ENCODE results near the gene ZC3H10. TPM values are rescaled to one million over a fixed set of nuclear protein-coding genes. Genes with fewer than 3 reads are reported as not detected.

Gene ZC3H10
- total RNA-seq, 6 donors from 2014 or later = 2.1 to 22.0 (median 6.4) TPM

DNA sequence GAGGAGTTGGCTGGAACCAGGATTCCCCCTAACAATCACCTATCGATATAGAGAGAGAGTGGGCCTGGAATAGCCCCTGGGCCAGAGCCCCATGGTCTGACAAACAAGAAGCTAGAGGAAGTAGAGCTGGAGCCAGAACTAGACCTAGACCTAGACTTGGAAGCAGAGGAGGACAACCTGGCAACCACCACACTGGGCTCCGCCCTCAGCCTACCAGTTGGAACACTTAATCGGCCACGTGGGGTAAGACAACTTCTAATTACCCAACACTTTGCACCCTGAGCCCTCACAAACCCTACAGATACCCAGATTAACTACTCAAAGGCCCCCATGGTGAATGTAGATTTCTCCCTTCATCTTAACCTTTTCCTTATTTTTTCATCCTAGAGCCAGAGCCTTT lies 18.3 kb upstream of the ZC3H10 start:
- 84 to 86% methylated on average over 4 of the region's 4 CpGs for WGBS, 2 donors
- Histone ChIP-seq H3K4me3 (no peak overlapping the region), H3K27ac (no peak overlapping the region), H3K4me1 (peaks cover 5 to 9% (median 6%) of the 10 kb centered on the region in 4 donors), H3K9me3 (no peaks in the 10 kb centered on the region), H3K36me3 (peaks cover 0 to 13% (median 3%) of the 10 kb centered on the region in 4 donors), H3K27me3 (no peaks in the 10 kb centered on the region)
- no peak for TF ChIP-seq POLR2A (IDR thresholded peaks at IDR 0.05)
- TF ChIP-seq, protein P1, sequence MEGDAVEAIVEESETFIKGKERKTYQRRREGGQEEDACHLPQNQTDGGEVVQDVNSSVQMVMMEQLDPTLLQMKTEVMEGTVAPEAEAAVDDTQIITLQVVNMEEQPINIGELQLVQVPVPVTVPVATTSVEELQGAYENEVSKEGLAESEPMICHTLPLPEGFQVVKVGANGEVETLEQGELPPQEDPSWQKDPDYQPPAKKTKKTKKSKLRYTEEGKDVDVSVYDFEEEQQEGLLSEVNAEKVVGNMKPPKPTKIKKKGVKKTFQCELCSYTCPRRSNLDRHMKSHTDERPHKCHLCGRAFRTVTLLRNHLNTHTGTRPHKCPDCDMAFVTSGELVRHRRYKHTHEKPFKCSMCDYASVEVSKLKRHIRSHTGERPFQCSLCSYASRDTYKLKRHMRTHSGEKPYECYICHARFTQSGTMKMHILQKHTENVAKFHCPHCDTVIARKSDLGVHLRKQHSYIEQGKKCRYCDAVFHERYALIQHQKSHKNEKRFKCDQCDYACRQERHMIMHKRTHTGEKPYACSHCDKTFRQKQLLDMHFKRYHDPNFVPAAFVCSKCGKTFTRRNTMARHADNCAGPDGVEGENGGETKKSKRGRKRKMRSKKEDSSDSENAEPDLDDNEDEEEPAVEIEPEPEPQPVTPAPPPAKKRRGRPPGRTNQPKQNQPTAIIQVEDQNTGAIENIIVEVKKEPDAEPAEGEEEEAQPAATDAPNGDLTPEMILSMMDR (IDR thresholded peaks at IDR 0.05) = no peak
- TF ChIP-seq EP300 (IDR thresholded peaks at IDR 0.05) = no peak
- no peak for TF ChIP-seq POLR2AphosphoS5 (IDR thresholded peaks at IDR 0.05)
- ATAC-seq (ENCODE audit: low FRiP score in 2 of 2) = no peak
- DNase-seq = no peak

DNA sequence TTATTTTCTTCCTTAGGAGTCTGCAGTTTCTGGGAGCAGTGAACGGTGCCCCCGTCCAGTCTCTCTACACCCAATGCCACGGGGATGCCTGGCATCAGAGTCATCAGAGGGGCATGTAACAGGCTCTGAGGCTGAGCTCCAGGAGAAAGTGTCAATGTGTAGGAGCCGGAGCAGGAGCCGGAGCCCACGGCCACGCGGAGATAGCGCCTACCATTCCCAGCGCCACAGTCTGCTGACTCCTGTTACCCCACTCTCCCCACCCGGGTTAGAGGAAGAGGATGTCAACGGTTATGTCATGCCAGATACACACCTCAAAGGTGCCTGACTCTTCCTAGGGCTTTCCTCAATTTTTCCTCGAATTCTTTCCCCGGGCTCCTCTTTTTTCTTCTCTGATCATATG lies 17.0 kb upstream of the ZC3H10 start:
- no peak for ATAC-seq (ENCODE audit: low FRiP score in 2 of 2)
- TF ChIP-seq POLR2A (IDR thresholded peaks at IDR 0.05) (no peak), EP300 (IDR thresholded peaks at IDR 0.05) (no peak), POLR2AphosphoS5 (IDR thresholded peaks at IDR 0.05) (no peak)
- TF ChIP-seq, protein P1 (IDR thresholded peaks at IDR 0.05) = no peak
- H3K27ac ChIP-seq = no peak overlapping the region
- H3K9me3 ChIP-seq = no peaks in the 10 kb centered on the region
- WGBS, 2 donors = 86 to 88% methylated on average over 13 to 14 of the region's 14 CpGs
- H3K4me3 ChIP-seq = no peak overlapping the region
- H3K36me3 ChIP-seq = peaks cover 0 to 12% (median 2%) of the 10 kb centered on the region in 4 donors
- DNase-seq = peak in 1 of 2 donors; percentile 50
- H3K4me1 ChIP-seq = peaks cover 15 to 21% (median 15%) of the 10 kb centered on the region in 4 donors
- no peaks in the 10 kb centered on the region for H3K27me3 ChIP-seq

DNA sequence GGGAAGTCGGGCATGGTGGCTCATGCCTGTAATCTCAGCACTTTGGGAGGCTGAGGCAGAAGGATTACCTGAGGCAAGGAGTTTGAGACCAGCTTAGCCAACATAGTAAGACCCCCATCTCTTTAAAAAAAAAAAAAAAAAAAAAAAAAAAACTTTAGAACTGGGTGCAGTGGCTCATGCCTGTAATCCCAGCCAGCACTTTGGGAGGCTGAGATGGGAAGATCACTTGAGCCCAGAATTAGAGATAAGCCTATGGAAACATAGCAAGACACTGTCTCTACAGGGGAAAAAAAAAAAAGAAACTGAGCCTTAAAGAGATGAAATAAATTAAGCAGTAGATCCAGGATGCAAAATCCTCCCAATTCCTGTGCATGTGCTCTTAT lies 15.4 kb upstream of the ZC3H10 start:
- H3K4me1 ChIP-seq = peaks cover 16 to 28% (median 19%) of the 10 kb centered on the region in 4 donors
- peaks cover 6 to 16% (median 11%) of the 10 kb centered on the region in 4 donors for H3K36me3 ChIP-seq
- WGBS, 2 donors = 72 to 89% methylated on average over 1 of the region's 1 CpG

DNA sequence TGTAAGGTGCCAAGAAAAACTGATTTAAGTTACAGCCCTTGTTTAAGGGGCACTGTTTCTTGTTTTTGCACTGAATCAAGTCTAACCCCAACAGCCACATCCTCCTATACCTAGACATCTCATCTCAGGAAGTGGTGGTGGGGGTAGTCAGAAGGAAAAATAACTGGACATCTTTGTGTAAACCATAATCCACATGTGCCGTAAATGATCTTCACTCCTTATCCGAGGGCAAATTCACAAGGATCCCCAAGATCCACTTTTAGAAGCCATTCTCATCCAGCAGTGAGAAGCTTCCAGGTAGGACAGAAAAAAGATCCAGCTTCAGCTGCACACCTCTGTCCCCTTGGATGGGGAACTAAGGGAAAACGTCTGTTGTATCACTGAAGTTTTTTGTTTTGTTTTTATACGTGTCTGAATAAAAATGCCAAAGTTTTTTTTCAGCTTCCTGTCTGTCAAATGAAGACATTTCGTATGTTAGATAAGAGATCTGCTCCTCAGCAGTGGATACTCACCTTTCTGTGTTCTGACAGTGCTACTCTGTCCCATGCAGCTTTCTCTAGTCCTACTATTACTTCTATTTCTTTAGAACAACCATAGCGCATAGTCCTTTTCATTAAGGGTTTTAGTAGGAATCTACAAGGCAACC lies 14.9 kb upstream of the ZC3H10 start:
- no peak for DNase-seq
- H3K4me3 ChIP-seq = peak overlapping the region in 3 of 4 donors; percentile 76 to 99 (median 81)
- H3K36me3 ChIP-seq = peaks cover 11 to 21% (median 16%) of the 10 kb centered on the region in 4 donors
- H3K4me1 ChIP-seq = peaks cover 16 to 28% (median 19%) of the 10 kb centered on the region in 4 donors
- H3K9me3 ChIP-seq = no peaks in the 10 kb centered on the region
- H3K27me3 ChIP-seq = no peaks in the 10 kb centered on the region
- no peak for TF ChIP-seq POLR2AphosphoS5 (IDR thresholded peaks at IDR 0.05)
- TF ChIP-seq, protein P1 (IDR thresholded peaks at IDR 0.05) = no peak
- no peak for TF ChIP-seq POLR2A (IDR thresholded peaks at IDR 0.05)
- peak overlapping the region; percentile 81 to 94 (median 92) for H3K27ac ChIP-seq
- 42 to 43% methylated on average over 6 of the region's 6 CpGs for WGBS, 2 donors
- no peak for ATAC-seq (ENCODE audit: low FRiP score in 2 of 2)

More for the DNA sequence above, 15.4 kb upstream of the ZC3H10 start:
- no peak for TF ChIP-seq POLR2A (IDR thresholded peaks at IDR 0.05)
- TF ChIP-seq, protein P1 (IDR thresholded peaks at IDR 0.05) = no peak
- no peak for ATAC-seq (ENCODE audit: low FRiP score in 2 of 2)
- Histone ChIP-seq H3K27me3 (no peaks in the 10 kb centered on the region), H3K4me3 (no peak overlapping the region), H3K27ac (no peak overlapping the region), H3K9me3 (no peaks in the 10 kb centered on the region)
- DNase-seq = no peak

DNA sequence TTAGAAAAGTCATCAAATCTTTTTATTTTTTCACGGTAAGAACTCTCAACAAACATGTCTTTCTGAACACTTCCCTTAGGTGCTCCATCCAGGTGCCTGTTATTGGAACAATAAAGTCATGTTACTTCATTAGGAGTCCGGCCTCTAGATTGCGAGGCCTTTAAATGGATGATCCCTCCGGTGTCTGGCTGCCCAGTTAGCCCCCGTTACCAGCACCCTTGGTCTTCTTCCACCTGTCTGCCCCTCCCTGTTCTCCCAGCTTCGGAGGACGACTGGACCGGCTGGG lies 14.3 kb upstream of the ZC3H10 start:
- Histone ChIP-seq H3K36me3 (peaks cover 16 to 26% (median 21%) of the 10 kb centered on the region in 4 donors), H3K4me1 (peaks cover 16 to 28% (median 19%) of the 10 kb centered on the region in 4 donors), H3K9me3 (no peaks in the 10 kb centered on the region), H3K4me3 (peak overlapping the region; percentile 57 to 99 (median 78)), H3K27me3 (no peaks in the 10 kb centered on the region), H3K27ac (peak overlapping the region; percentile 81 to 94 (median 92))
- WGBS, 2 donors = 2% methylated on average over 4 to 8 of the region's 8 CpGs
- TF ChIP-seq, protein P1 (IDR thresholded peaks at IDR 0.05) = no peak
- TF ChIP-seq POLR2AphosphoS5 (IDR thresholded peaks at IDR 0.05) (no peak), POLR2A (IDR thresholded peaks at IDR 0.05) (no peak), EP300 (IDR thresholded peaks at IDR 0.05) (no peak)
- DNase-seq (no peak), ATAC-seq (ENCODE audit: low FRiP score in 2 of 2) (no peak)

Data from upper lobe of left lung (tissue), 6 donors.